HG02571 (cell line): ENCODE measurements around the gene GPR75.

Experiments used
- ATAC-seq: cut with Tn5 transposase; IDR thresholded peaks from one replicate; pipeline ENCODE4 v1.9.1; 2021; ENCODE audit warnings: mild to moderate bottlenecking, moderate library complexity; ENCODE audit not compliant: unreplicated experiment

GPR75 gene

DNA sequence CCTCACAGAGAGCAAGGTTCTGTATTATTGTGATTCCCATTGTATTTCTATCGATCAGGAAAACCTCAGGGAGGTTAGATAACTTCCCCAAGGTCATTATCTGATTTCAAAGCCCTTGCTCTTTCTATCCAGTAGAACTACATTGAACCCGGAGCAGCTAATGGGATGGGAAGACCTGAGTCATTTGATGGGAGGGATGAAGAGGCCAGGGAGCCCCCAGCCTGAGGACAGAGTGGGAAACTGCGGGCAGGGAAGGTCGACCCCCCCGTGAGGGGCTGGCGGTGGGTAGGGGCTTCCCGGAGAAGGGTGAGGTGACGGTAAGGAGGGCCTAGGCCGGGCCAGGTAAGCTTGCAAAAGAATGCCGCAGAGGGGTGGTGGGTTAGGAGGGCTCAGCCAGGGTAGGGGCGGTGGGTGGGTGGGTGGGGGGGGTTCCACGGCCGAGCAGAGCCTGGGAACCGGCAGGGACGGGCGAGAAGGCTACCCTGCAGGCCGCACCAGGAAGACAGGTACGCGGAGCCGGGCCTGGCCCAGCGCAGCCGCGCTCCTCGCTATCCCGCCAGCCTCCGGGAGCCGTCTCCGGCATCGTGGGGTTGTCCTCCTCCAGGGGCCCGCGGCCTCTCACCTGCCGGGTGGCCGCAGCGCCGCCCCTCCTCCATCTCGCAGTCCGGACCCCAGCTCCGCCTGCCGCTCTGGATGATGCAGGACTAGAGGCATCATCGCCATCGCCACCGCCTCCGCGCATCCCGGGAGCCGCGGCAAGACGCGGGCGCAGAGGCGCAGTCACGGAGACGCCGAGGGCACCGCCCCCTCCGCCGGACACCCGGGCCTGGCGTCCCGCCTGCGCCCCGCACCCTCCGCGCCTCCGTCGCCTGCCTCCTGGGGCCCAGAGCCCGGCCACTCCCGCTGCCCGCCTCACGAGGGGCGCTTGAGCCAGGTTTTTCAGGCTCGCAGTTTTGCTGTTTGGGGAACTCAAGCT, at the start of gene GPR75:
TSS of gene GPR75 (minus strand) at position 762 of the 976 bp plus-strand sequence. CDS start 5,211 bp downstream, outside the sequence.
- no peak for ATAC-seq

DNA sequence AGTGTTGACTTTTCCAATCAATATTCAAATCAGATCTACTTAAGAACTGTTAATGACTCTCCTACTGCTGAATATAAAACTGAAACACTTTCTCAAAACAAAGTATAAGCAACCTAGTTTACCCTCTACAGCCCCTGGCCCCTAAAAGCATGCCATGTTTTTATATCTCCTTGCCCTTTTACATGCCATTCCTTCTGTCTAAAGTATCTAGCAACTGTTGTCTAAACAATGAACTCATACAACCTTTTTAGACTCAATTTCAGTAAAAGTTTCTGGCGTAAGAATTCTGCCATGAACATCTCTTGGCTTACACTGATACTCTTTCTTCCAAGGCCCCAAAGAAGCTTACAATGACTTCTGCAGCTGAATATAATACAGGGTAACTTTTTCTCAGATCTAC, 47.8 kb upstream of the GPR75 start:
- no peak for ATAC-seq

DNA sequence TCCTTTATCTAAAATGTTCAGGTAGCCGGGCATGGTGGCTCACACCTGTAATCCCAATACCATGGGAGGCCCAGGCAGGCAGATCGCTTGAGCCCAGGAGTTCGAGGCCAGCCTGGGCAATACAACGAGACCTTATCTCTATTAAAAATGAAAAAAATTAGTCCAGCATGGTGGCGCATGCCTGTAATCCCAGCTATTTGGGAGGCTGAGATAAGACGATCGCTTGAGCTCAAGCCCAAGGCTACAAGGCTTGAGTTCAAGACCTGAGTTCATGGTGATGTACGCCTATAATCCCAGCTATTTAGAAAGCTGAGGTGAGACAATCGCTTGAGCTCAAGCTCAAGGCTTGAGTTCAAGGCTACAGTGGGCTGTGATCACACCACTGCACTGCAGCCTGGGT, 45.6 kb upstream of the GPR75 start:
- no peak for ATAC-seq

DNA sequence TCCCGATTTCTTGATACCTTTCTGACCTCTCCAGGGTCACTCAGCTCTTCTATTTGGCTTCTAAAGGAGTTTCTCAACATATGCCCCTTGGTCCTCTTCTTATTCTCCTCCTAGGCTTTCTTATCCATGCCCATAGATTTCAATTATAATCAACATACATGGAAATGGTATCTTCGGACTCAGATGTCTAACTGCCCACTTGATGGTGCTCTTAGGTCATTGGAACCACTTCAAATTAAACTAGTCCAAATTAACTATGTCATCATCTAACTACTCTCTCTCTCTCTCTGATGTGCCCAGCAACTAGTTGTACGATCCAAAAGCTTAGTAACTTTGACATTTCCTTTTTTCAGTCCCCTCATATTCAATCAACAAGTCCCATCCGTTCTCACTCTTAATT, 43.2 kb upstream of the GPR75 start:
- ATAC-seq, result no peak

DNA sequence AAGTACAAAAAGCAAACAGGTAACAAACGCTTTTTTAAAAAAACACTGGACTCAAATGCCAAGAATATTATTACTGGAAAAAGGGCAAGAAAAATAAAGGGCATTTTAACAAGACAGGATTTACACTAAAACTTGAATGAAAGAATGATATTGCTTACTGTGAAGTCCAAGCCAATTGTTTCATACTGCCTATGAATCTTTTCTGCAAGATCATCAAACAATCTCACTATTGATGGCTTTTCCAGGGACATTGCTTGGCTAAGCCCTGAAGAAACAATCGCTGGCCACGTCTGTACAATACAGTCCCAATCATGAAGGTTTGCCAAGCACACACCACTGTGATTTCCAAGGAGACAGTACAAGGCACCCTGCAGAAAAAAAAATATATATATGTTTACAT, 41.4 kb upstream of the GPR75 start:
- ATAC-seq, result no peak

DNA sequence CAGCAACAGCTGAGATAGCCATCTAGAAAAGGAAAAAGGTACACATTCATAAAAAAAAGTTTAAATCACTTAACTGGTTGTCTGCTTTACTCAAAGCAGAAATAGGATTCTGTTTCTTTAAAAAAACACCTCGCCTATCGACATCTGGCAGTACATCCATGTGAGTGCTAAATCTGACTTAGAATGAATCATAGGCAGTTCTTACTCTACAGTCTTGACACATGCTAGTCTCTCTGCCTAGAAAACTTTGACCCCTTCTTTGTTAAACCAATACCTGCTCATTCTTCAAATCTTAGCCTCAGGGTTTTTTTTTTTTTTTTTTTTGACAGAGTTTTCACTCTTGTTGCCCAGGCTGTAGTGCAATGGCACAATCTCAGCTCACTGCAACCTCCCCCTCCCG, 37.1 kb upstream of the GPR75 start:
- no peak for ATAC-seq

DNA sequence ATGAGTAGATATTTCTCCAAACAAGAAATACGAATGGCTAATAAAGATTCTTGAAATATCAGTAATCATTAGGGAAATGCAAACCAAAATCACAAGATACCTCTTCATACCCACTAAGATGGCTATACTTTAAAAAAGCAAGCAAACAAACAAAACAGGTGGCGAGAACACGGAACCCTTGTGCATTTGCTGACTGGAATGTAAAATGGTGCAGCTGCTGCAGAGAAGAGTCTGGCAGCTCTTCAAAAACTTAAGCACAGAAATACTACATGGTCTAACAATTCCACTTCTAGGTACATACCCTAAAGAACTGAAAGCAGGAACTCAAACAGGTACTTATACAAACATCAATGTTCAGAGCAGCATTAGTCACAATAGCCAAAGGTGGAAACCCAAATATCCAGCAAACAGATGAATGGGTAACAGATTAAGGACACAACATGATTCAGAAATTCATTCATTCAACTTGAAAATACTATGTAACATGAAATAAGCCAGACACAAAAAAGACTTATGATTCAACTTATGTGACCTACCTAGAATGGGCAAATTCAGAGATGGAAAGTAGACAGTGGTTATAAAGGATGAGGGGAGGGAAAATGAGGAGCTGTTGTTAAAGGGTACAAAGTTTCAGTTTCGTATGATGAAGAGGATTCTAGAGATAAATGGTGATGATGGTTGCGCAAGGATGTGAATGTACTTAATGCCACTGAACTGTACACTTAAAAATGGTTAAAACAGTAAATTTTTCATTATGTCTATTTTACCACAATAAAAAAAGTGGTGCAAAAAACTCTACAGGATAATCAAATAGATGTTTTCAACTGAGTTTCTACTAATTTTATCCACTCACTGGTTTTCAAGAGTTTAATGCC, 26.9 kb upstream of the GPR75 start:
- no peak for ATAC-seq

DNA sequence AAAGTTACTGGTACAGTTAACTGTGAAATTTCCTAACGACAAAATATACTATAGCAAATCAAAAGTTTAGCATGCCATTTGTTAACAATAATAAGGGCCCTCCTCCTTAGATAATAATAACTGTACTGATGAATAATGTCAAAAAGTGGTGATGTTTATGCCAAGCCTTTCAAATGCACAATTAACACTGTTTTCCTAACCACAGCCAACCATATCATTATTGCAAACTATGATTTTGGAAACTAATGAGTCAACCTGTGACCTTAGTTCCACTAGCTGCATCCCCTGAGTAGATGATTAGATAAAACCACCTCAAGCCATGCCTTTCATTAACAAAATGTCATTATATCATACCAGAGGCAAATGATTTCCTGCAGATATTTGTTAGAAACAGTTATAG, 25.1 kb upstream of the GPR75 start:
- no peak for ATAC-seq

DNA sequence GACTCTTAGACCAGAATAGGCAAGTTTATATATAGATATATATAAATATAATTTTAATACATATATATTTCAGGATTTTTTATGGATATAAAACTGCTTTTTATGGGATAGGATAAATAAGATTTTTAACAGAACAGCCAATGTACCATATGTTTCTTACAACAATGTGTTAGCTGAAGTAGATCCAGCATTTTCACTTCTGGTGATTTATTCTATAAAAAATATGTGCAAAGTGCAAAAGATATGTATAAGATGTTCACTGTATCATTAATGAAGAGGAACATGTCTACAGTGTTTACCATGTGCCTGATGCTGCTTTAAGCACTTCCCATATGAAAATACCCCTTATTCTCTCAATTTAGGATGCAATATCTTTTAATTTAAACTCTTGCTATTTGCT, 22.2 kb upstream of the GPR75 start:
- no peak for ATAC-seq

DNA sequence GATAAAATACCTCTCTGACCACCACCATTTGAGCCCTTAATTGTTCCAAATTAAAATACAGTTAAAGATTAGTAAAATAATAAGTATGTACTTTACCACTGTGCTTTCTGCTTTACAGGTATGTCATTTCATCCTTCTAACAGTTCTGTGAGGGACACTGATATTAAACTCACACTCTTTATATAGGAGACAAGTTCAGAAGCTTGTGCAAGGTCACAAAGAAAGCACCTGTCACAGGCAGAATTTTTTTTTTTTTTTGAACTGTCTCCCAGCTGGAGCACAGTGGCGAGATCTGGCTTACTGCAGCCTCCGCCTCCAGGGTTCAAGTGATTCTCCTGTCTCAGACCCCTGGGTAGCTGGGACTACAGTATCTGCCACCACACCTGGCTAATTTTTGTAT, 21.6 kb upstream of the GPR75 start:
- ATAC-seq, result no peak

DNA sequence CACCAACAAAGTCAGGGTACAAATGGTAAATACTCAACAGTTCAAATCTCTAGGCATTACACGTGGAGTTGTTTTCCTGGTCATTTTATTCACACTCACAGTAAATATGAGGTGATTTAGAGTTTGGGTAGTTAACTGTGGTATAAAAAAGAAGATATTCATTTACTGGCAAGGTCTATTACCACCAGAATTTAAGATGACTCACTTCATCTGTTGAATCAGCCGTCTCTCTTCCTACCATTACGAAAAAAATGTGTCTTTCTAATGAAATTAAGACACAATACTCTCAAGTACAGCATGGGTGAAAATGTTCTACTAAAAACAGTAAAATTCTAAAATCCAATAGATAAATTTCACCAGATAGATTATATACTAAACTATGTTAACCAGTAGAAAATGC, 21.0 kb upstream of the GPR75 start:
- no peak for ATAC-seq

DNA sequence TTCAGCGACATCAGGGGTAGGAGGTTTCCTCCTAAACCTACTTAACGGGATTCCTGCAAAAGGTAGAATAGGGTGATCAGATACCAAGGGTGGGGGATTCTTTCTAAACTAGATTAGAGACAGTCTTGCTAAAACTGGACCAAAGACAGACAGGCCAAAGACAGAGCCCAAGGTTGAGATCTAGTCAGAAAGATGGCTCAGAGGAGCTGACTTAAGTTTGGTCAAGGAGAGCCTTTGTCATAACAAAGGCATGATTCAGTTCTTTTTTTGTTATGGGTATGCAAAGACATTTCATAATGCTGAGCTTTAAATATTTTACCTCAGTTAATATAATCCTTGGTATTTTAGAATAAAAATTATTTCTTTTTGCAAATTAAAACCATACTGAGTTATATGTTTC, 17.8 kb upstream of the GPR75 start:
- no peak for ATAC-seq

DNA sequence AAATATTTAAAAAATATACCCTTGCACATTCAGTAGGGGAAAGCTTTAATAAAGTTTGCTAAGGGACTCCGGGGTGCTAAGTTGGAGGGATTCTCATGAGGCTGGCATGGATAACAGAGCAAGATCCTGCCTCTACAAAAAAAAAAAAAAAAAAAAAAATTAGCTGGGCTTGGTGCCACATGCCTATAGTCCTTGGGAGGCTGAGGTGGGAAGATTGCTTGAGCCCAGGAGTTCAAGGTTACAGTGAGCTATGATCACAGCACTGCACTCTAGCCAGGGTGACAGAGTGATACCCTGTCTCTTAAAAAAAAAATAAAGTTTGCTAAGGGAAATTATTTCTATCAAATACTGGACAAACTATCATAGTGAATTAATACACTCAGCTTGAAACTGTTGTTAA, 17.3 kb upstream of the GPR75 start:
- no peak for ATAC-seq

DNA sequence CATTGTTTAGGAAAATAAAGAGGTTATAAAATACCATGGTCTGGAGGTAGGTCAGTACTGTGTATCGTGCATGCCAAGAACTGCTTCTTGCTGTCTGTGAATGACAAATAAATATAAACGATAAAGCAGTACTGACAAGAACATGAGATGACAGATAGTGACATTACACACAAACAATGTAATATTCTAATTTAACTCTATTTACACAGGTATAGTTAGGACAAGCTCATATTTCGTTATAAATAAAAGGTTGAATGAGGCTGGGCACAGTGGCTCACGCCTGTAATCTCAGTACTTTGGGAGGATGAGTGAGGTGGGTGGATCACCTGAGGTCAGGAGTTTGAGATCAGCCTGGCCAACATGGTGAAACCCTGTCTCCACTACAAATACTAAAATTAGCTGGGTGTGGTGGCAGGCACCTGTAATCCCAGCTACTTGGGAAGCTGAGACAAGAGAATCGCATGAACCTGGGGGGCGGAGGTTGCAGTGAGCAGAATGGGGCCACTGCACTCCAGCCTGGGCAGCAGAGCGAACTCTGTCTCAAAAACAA, 14.7 kb upstream of the GPR75 start:
- no peak for ATAC-seq

DNA sequence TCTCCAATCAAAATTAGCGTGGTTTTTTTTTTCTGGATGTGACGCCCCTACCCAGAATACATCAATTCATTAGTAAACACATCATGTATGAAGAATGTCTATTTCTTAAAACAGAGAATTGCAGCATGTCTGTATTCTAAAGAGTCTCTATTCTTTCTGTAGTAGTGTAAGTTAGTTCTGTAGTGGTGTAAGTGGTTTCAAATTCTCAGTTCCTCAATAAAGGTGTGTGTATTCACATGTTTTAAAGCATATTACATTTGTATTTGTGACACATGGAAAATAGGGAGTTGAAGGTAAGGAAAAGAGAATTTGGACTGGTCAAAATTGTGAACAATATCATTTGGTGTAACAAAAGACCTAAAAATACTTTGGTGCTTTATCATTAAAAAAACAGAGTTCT, 8.0 kb upstream of the GPR75 start:
- ATAC-seq, result no peak

DNA sequence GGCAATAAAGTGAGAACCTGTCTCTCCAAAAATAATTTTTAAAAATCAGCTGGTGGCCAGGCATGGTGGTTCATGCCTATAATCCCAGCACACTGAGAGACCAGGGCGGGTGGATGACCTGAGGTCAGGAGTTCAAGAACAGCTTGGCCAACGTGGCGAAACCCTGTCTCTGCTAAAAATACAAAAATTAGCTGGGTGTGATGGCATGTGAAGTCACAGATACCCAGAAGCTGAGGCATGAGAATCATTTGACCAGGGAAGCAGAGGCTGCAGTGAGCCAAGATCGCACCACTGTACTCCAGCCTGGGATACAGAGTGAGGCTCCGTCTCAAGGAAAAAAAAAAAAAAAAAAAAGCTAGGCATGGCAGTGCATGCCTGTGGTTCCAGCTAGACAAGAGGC, 7.4 kb upstream of the GPR75 start:
- no peak for ATAC-seq

DNA sequence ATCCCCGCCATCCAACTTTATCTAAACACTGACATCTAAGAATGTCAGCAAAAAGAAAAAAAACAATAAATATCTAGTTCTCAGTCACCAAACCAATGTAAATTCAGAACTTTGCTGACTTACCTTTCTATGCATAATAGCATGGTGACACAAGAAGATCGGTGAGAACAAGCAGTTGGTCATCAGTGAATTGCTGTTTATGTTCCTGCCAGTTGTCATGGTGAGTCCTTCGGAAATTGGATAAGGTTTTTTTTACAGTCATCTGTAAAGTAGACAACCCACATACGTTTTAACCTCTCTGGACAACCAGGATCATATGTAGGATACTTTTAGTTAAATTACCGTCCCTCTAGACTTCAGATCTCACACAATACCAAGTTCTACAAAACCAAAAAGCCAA, 6.2 kb upstream of the GPR75 start:
- no peak for ATAC-seq

DNA sequence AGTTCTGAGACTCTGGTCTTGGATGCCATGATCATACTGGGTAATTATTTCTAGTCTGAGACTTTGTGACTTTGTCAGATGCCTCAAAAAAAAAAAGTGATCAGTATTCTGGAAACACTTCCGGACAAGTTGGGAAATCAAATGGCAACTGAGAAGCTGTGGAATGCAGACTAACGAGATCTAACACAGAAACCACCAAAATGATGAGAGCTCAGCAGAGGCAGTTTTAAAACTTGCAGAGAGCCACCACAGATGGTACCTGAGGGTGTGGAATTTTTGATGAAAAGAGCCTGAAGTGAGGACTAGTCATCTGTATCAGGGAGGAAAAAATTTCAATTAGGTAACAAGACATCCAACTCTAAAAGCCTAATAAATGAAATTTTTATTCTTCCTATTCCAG, 5.5 kb upstream of the GPR75 start:
- ATAC-seq, result no peak

DNA sequence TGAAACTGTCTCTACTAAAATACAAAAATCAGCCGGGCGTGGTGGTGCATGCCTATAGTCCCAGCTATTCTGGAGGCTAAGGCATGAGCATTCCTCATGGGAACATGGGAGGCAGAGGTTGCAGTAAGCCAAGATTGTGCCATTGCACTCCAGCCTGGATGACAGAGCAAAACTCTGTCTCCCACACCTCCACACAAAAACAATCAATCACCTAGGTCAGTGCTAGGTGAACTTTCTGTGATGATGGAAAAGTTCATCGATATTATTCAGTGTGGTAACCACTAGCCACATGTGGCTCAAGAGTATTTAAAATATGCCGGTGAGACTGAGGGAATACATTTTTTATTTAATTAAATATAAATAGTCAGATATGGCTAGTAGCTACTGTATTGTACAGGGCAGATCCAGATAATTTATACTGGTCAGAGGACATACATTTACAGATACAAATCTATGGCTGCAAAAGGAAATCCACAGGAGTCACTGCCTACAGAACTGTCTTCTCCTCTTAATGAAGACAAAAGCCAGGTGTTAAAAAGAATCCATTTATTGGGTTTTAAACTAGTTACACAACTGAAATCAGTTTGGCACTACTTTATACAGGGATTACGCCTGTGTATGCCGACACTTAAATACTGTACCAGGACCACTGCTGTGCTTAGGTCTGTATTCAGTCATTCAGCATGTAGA, 3.9 kb upstream of the GPR75 start:
- ATAC-seq, result no peak

DNA sequence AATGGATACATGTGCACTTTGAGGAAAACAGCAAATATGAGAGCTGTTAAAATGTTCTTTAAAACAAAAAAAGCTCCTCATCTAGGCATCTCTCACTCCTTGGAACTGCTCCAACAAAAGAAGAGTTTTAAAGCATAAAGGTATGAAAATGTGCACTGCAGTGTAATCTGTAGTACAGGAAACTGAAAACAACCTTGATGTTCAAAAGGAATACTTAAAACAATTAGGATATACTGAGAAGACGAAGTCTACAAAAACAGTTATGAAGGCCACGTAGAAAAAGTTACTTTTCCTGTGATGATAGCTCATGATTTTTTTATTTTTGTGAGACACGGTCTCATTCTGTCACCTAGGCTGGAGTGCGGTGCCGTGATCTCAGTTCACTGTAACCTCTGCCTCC, 2.1 kb upstream of the GPR75 start:
- no peak for ATAC-seq

DNA sequence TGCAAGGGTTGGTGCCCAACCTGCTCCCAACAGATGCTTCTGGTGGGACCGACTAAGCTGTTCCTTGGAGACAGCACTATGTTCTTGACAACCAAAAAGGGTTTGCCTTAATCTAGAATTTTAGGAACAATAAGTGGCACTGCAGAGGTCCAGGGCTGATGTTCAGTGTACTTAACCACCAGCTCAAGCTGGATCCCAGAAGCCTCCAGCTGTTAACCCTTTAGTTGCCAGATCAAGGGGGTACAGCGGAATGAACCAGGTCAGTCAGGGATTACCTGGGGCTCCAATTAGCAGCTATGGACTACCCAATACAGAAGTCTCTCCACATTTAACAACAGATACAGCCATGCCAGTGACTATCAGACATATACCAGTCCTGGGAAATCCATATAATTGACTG, 3.5 kb downstream of the GPR75 start:
- ATAC-seq, result no peak
